ENCODE data around the gene PTPN22.

- TF ChIP-seq PHF20 (IDR thresholded peaks at IDR 0.05; ENCODE audit: partially characterized antibody) (no peak), KAT8 (IDR thresholded peaks at IDR 0.05; ENCODE audit: low read depth) (no peak), CSDE1 (IDR thresholded peaks at IDR 0.05) (no peak), POLR2A (conservative IDR thresholded peaks at IDR 0.05) (no peak), SMAD1 (IDR thresholded peaks at IDR 0.05; ENCODE audit: low read depth, low read length, partially characterized antibody) (no peak), HMGXB4 (CRISPR knock-in tag; IDR thresholded peaks at IDR 0.05) (no peak)
Observed at GRCh38 chr1:113871597-113872113, at the start of gene PTPN22.

Measured in K562 (cell line).